Mesenchymal stem cell (in vitro differentiated cells and primary cell): ENCODE results near the gene POP7.

Source experiments
- DNase-seq: peaks from one replicate; pipeline ENCODE4 v3.0.0-alpha.2; 2013
- H2AFZ ChIP-seq: one replicate; pipeline ENCODE4 v1.6.1; 2013; ENCODE audit warnings: low read depth, mild to moderate bottlenecking, control low read depth, inconsistent platforms, low read length, moderate library complexity
- H2AK5ac ChIP-seq: 2 replicates; pipeline ENCODE4 v1.6.1; 2013; ENCODE audit warnings: low read length, moderate library complexity, mild to moderate bottlenecking, inconsistent platforms; ENCODE audit not compliant: severe bottlenecking
- H2BK120ac ChIP-seq: one replicate; pipeline ENCODE4 v1.6.1; 2013; ENCODE audit warnings: low read depth, mild to moderate bottlenecking, inconsistent platforms, low read length, moderate library complexity
- H2BK12ac ChIP-seq, 2 experiments: one replicate each; pipeline ENCODE4 v1.6.1; 2013; ENCODE audit warnings: inconsistent platforms in 2 of 2, low read length in 2 of 2, mild to moderate bottlenecking in 2 of 2, moderate library complexity in 2 of 2, control low read depth in 1 of 2
- H2BK15ac ChIP-seq: one replicate; pipeline ENCODE4 v1.6.1; 2013; ENCODE audit warnings: mild to moderate bottlenecking, low read depth, inconsistent platforms; ENCODE audit not compliant: poor library complexity, severe bottlenecking
- H2BK5ac ChIP-seq: 2 replicates; pipeline ENCODE4 v1.6.1; 2013; ENCODE audit warnings: low read depth, mild to moderate bottlenecking, low read length, control low read depth, inconsistent platforms; ENCODE audit not compliant: poor library complexity, severe bottlenecking
- H3K14ac ChIP-seq, 2 experiments: one replicate each; pipeline ENCODE4 v1.6.1; 2013; ENCODE audit warnings: inconsistent platforms in 2 of 2, low read length in 2 of 2, control low read depth in 1 of 2, mild to moderate bottlenecking in 1 of 2, moderate library complexity in 1 of 2
- H3K18ac ChIP-seq, 2 experiments: one replicate each; pipeline ENCODE4 v1.6.1; 2013; ENCODE audit warnings: inconsistent platforms in 2 of 2, low read length in 2 of 2, control low read depth in 1 of 2, low read depth in 1 of 2, mild to moderate bottlenecking in 1 of 2
- H3K23ac ChIP-seq, 2 experiments: one replicate each; pipeline ENCODE4 v1.6.1; 2013; ENCODE audit warnings: inconsistent platforms in 2 of 2, low read length in 2 of 2, mild to moderate bottlenecking in 2 of 2, moderate library complexity in 2 of 2, control low read depth in 1 of 2
- H3K27ac ChIP-seq: 2 replicates; pipeline ENCODE4 v1.5.1; 2013; ENCODE audit warnings: mild to moderate bottlenecking, moderate library complexity, low read length, control low read depth, inconsistent platforms; ENCODE audit not compliant: poor library complexity, severe bottlenecking
- H3K27me3 ChIP-seq, 2 experiments: 2 replicates each; pipeline versions ENCODE4 v1.6.1 to v1.7.0; 2013; ENCODE audit warnings: low read length in 2 of 2, mild to moderate bottlenecking in 2 of 2, moderate library complexity in 2 of 2, control low read depth in 1 of 2, inconsistent platforms in 1 of 2; ENCODE audit not compliant: control insufficient read depth in 1 of 2, insufficient read depth in 1 of 2
- H3K36me3 ChIP-seq, 2 experiments: 2 replicates each; pipeline versions ENCODE4 v1.6.1 to v1.7.0; 2013; ENCODE audit warnings: low read length in 2 of 2, control low read depth in 1 of 2, inconsistent platforms in 1 of 2, low read depth in 1 of 2, mild to moderate bottlenecking in 1 of 2; ENCODE audit not compliant: insufficient read depth in 2 of 2, control insufficient read depth in 1 of 2
- H3K4ac ChIP-seq, 2 experiments: one replicate each; pipeline ENCODE4 v1.6.1; 2013; ENCODE audit warnings: inconsistent platforms in 2 of 2, low read length in 2 of 2, mild to moderate bottlenecking in 2 of 2, moderate library complexity in 2 of 2, control low read depth in 1 of 2, low read depth in 1 of 2
- H3K4me1 ChIP-seq: 2 replicates; pipeline ENCODE4 v1.6.1; 2013; ENCODE audit warnings: low read depth, low read length, control low read depth; ENCODE audit not compliant: control insufficient read depth, insufficient read depth
- H3K4me2 ChIP-seq: 2 replicates; pipeline ENCODE4 v1.6.1; 2013; ENCODE audit warnings: low read length, mild to moderate bottlenecking, inconsistent platforms; ENCODE audit not compliant: poor library complexity, severe bottlenecking
- H3K4me3 ChIP-seq, 2 experiments: 2 replicates each; pipeline versions ENCODE4 v1.5.1 to v1.7.0; 2013; ENCODE audit warnings: low read length in 2 of 2, mild to moderate bottlenecking in 2 of 2, control low read depth in 1 of 2, low read depth in 1 of 2; ENCODE audit not compliant: insufficient read depth in 1 of 2
- H3K79me1 ChIP-seq: replicated peaks from 2 replicates; pipeline ENCODE4 v1.6.1; 2013; ENCODE audit warnings: mild to moderate bottlenecking, control low read depth, low read length, inconsistent platforms; ENCODE audit not compliant: poor library complexity, severe bottlenecking
- H3K9ac ChIP-seq: 2 replicates; pipeline ENCODE4 v1.7.0; 2013; ENCODE audit warnings: mild to moderate bottlenecking, low read length, moderate library complexity
- H3K9me3 ChIP-seq: 2 replicates; pipeline ENCODE4 v1.7.0; 2013; ENCODE audit warnings: mild to moderate bottlenecking, low read length; ENCODE audit not compliant: control insufficient read depth
- H4K8ac ChIP-seq: one replicate; pipeline ENCODE4 v1.6.1; 2013; ENCODE audit warnings: inconsistent platforms, mild to moderate bottlenecking, low read length, moderate library complexity
- H4K91ac ChIP-seq: one replicate; pipeline ENCODE4 v1.6.1; 2013; ENCODE audit warnings: mild to moderate bottlenecking, low read length, inconsistent platforms
- WGBS: methylation state at CpG from one replicate; pipeline ENCODE4 v1.1.7; 2013; ENCODE audit warnings: mixed read lengths; 5-methylcytosine and 5-hydroxymethylcytosine counted together

POP7 gene

GRCh38 chr7:100708395-100708794, 2.5 kb downstream of the POP7 start:
- Histone ChIP-seq H2AK5ac (no peak overlapping the region), H3K79me1 (peaks cover 10% of the 10 kb centered on the region), H4K91ac (no peak overlapping the region), H3K4ac (no peak overlapping the region), H3K27me3 (no peaks in the 10 kb centered on the region), H3K4me3 (no peak overlapping the region), H3K14ac (no peak overlapping the region), H3K9ac (no peak overlapping the region), H2AFZ (no peak overlapping the region), H3K27ac (no peak overlapping the region), H2BK120ac (no peak overlapping the region), H2BK5ac (no peak overlapping the region), H3K4me2 (no peak overlapping the region), H3K36me3 (peaks cover 4 to 10% of the 10 kb centered on the region in 2 experiments), H3K9me3 (no peaks in the 10 kb centered on the region), H4K8ac (no peak overlapping the region), H3K18ac (no peak overlapping the region), H3K23ac (no peak overlapping the region), H2BK12ac (no peak overlapping the region), H2BK15ac (no peak overlapping the region), H3K4me1 (peaks cover 15% of the 10 kb centered on the region)
- WGBS = 93% methylated on average over 6 of the region's 6 CpGs
- no peak for DNase-seq

- Histone ChIP-seq H2BK120ac (no peak overlapping the region), H3K9me3 (no peaks in the 10 kb centered on the region), H3K4me1 (peaks cover 10% of the 10 kb centered on the region), H2BK5ac (no peak overlapping the region), H2AK5ac (no peak overlapping the region), H3K4me3 (no peak overlapping the region), H3K9ac (no peak overlapping the region), H4K91ac (no peak overlapping the region), H2AFZ (no peak overlapping the region), H3K14ac (no peak overlapping the region), H3K27ac (no peak overlapping the region), H3K4ac (no peak overlapping the region), H3K36me3 (peaks cover 4 to 10% of the 10 kb centered on the region in 2 experiments), H3K4me2 (no peak overlapping the region), H4K8ac (no peak overlapping the region), H3K18ac (no peak overlapping the region), H2BK12ac (no peak overlapping the region), H3K27me3 (peaks cover 0 to 6% of the 10 kb centered on the region in 2 experiments), H3K79me1 (peaks cover 10% of the 10 kb centered on the region), H3K23ac (no peak overlapping the region), H2BK15ac (no peak overlapping the region)
- DNase-seq = no peak
- 85% methylated on average over 4 of the region's 4 CpGs for WGBS
These were observed 4.5 kb downstream of the POP7 start for GRCh38 chr7:100710452-100710851.

GRCh38 chr7:100711369-100711768, 5.4 kb downstream of the POP7 start:
- DNase-seq = no peak
- Histone ChIP-seq H3K9ac (no peak overlapping the region), H4K8ac (no peak overlapping the region), H3K27me3 (peaks cover 0 to 8% of the 10 kb centered on the region in 2 experiments), H2BK5ac (no peak overlapping the region), H2BK15ac (no peak overlapping the region), H3K4me1 (peaks cover 9% of the 10 kb centered on the region), H3K79me1 (peaks cover 10% of the 10 kb centered on the region), H3K9me3 (no peaks in the 10 kb centered on the region), H2AFZ (no peak overlapping the region), H4K91ac (no peak overlapping the region), H2AK5ac (no peak overlapping the region), H2BK120ac (no peak overlapping the region), H3K4ac (no peak overlapping the region), H2BK12ac (no peak overlapping the region), H3K36me3 (peaks cover 4 to 10% of the 10 kb centered on the region in 2 experiments), H3K4me3 (no peak overlapping the region), H3K23ac (no peak overlapping the region), H3K4me2 (no peak overlapping the region), H3K18ac (no peak overlapping the region), H3K27ac (no peak overlapping the region), H3K14ac (no peak overlapping the region)
- 91% methylated on average over 11 of the region's 11 CpGs for WGBS

GRCh38 chr7:100714725-100715124, 8.8 kb downstream of the POP7 start:
- 76% methylated on average over 7 of the region's 8 CpGs for WGBS
- Histone ChIP-seq H3K79me1 (no peaks in the 10 kb centered on the region), H3K4me2 (no peak overlapping the region), H2AK5ac (no peak overlapping the region), H3K36me3 (no peaks in the 10 kb centered on the region), H3K4me1 (no peaks in the 10 kb centered on the region), H4K8ac (no peak overlapping the region), H2BK120ac (no peak overlapping the region), H3K23ac (no peak overlapping the region), H2BK12ac (no peak overlapping the region), H3K27ac (no peak overlapping the region), H3K18ac (no peak overlapping the region), H2BK15ac (no peak overlapping the region), H3K27me3 (peaks cover 9 to 17% of the 10 kb centered on the region in 2 experiments), H3K4me3 (no peak overlapping the region), H3K9ac (no peak overlapping the region), H3K14ac (no peak overlapping the region), H2BK5ac (no peak overlapping the region), H2AFZ (no peak overlapping the region), H4K91ac (no peak overlapping the region), H3K9me3 (peaks cover 6% of the 10 kb centered on the region), H3K4ac (no peak overlapping the region)
- DNase-seq = no peak
